GM11168 (cell line): Measurements from ENCODE around the gene ARPC4.
"Not testable (repeated sequence)": the region's sequence is repeated elsewhere in the genome, so short reads cannot be mapped to it uniquely, and the experiment has no call there.

ENCODE experiments used
- in situ Hi-C: fragments of 300-500 bp; cut with MboI; formaldehyde crosslinking; loops from one replicate; pipeline ENCODE4 v1.12.0; 2022; ENCODE audit warnings: low sequenced_read_pairs; ENCODE audit not compliant: unreplicated experiment

Gene ARPC4

GRCh38 chr3:9769426-9770275, 23.2 kb upstream of the ARPC4 start, which contains the start of gene CAMK1:
Gene CAMK1, minus strand, starts transcription at chr3:9769947. Its CDS starts 2,198 bp downstream, at chr3:9767749.
- in situ Hi-C loops: no loop called here

- in situ Hi-C loops: no loop called here
Measured at GRCh38 chr3:9770276-9770812, 22.5 kb upstream of the ARPC4 start.

- in situ Hi-C loops: not testable (repeated sequence)
Measured at GRCh38 chr3:9771007-9771406, 21.9 kb upstream of the ARPC4 start.

- in situ Hi-C loops: no loop called here
Measured at GRCh38 chr3:9776896-9777693, 15.8 kb upstream of the ARPC4 start.

- in situ Hi-C loops: no loop called here
Measured at GRCh38 chr3:9777694-9778021, 15.2 kb upstream of the ARPC4 start.

- in situ Hi-C loops: no loop called here
Measured at GRCh38 chr3:9778143-9779074, 14.5 kb upstream of the ARPC4 start.

GRCh38 chr3:9779075-9779593, 13.7 kb upstream of the ARPC4 start:
- in situ Hi-C loops: no loop called here

- in situ Hi-C loops: no loop called here
Measured at GRCh38 chr3:9779721-9780457, 13.0 kb upstream of the ARPC4 start.

- in situ Hi-C loops: no loop called here
Measured at GRCh38 chr3:9780458-9780812, 12.4 kb upstream of the ARPC4 start.

- in situ Hi-C loops: no loop called here
Measured at GRCh38 chr3:9780910-9781309, 12.0 kb upstream of the ARPC4 start.

GRCh38 chr3:9781551-9781950, 11.3 kb upstream of the ARPC4 start:
- in situ Hi-C loops: no loop called here

- in situ Hi-C loops: no loop called here
Measured at GRCh38 chr3:9781978-9782603, 10.8 kb upstream of the ARPC4 start.

GRCh38 chr3:9782770-9783169, 10.1 kb upstream of the ARPC4 start:
- in situ Hi-C loops: no loop called here

- in situ Hi-C loops: no loop called here
Measured at GRCh38 chr3:9783954-9784353, 8.9 kb upstream of the ARPC4 start.

- in situ Hi-C loops: no loop called here
Measured at GRCh38 chr3:9784965-9785364, 7.9 kb upstream of the ARPC4 start.

- in situ Hi-C loops: no loop called here
Measured at GRCh38 chr3:9785602-9786001, 7.3 kb upstream of the ARPC4 start.

- in situ Hi-C loops: no loop called here
Measured at GRCh38 chr3:9786209-9786739, 6.6 kb upstream of the ARPC4 start.

- in situ Hi-C loops: no loop called here
Measured at GRCh38 chr3:9786825-9787669, 5.8 kb upstream of the ARPC4 start.
